Smooth muscle cell of trachea (primary cell): Measurements from ENCODE around the gene HCRT. TPM values are rescaled to one million over a fixed set of nuclear protein-coding genes. Genes with fewer than 3 reads are reported as not detected.

Experiments used
- total RNA-seq: library from RNA; depleted of rRNA; stranded (reverse); fragments of >200 nt; gene quantifications from 2 replicates; pipeline ENCODE4 v1.2.1, GENCODE V29; 2014

Gene HCRT
- not detected in 2 replicates for total RNA-seq

GRCh38 chr17:42184713-42185620 is at the start of gene HCRT:
HCRT (minus strand) TSS chr17:42185452; CDS start chr17:42185365, 87 bp downstream.

GRCh38 chr17:42193969-42194899 is 9.0 kb upstream of the HCRT start, which contains the start of gene GHDC:
GHDC (minus strand) TSS chr17:42194494; CDS start chr17:42193581, 913 bp downstream.

GRCh38 chr17:42180922-42181850 is 4.1 kb downstream of the HCRT start, which contains the start of gene KCNH4:
KCNH4 (minus strand) TSS chr17:42181142; CDS start chr17:42180945, 197 bp downstream.

Other genes with a start within 250 kb of the HCRT start
- gene CNP, start 218.7 kb downstream of the HCRT start, total RNA-seq, result 63.4 and 90.5 TPM in 2 replicates
- gene DNAJC7, start 168.0 kb downstream of the HCRT start, total RNA-seq, result 52.6 and 72.0 TPM in 2 replicates
- gene NKIRAS2, start 165.4 kb downstream of the HCRT start, total RNA-seq, result 16.3 and 30.4 TPM in 2 replicates
- gene C17orf113, start 134.9 kb downstream of the HCRT start, total RNA-seq, result 0.15 and 0.17 TPM in 2 replicates
- not detected in 2 replicates for gene ZNF385C, start 87.0 kb downstream of the HCRT start, total RNA-seq
- 17.2 and 25.6 TPM in 2 replicates for gene DHX58, start 72.7 kb downstream of the HCRT start, total RNA-seq
- gene KAT2A, start 64.1 kb downstream of the HCRT start, total RNA-seq, result 7.0 and 10.8 TPM in 2 replicates
- not detected in 2 replicates for gene HSPB9, start 62.6 kb downstream of the HCRT start, total RNA-seq
- 82.9 and 87.3 TPM in 2 replicates for gene RAB5C, start 30.5 kb downstream of the HCRT start, total RNA-seq
- gene KCNH4, start 4.3 kb downstream of the HCRT start, total RNA-seq, result under 0.01 TPM in 1 of 2 replicates, not detected in the other
- gene GHDC, start 9.0 kb upstream of the HCRT start, total RNA-seq, result 16.1 and 30.3 TPM in 2 replicates
- gene STAT5B, start 90.9 kb upstream of the HCRT start, total RNA-seq, result 25.2 and 31.6 TPM in 2 replicates
- 23.0 and 67.6 TPM in 2 replicates for gene STAT5A, start 103.0 kb upstream of the HCRT start, total RNA-seq
- gene STAT3, start 203.0 kb upstream of the HCRT start, total RNA-seq, result 87.0 and 146 TPM in 2 replicates
- gene CAVIN1, start 237.8 kb upstream of the HCRT start, total RNA-seq, result 586 and 703 TPM in 2 replicates